Transverse colon (tissue), 4 donors: ENCODE measurements around the gene TOR3A. TPM values are rescaled to one million over a fixed set of nuclear protein-coding genes. Genes with fewer than 3 reads are reported as not detected.
A peak's percentile ranks its signal among the peaks of the same experiment; 100 is the strongest.

Source experiments
- DNase-seq: peaks from one replicate; pipeline ENCODE4 v3.0.0-alpha.2; 2019
- H3K27ac ChIP-seq, 4 donors: fragments of 200-600 bp; sonication (generic); 2 replicates each; pipeline ENCODE4 v1.5.1; 2016 to 2018; ENCODE audit warnings: inconsistent platforms in 4 of 4
- H3K27me3 ChIP-seq: fragments of 200-600 bp; sonication (generic); 2 replicates; pipeline ENCODE4 v1.5.1; 2017; ENCODE audit warnings: inconsistent platforms
- H3K36me3 ChIP-seq, 4 donors: fragments of 200-600 bp; sonication (generic); 2 replicates each; pipeline ENCODE4 v1.5.1; 2017 to 2019; ENCODE audit warnings: inconsistent platforms in 4 of 4
- H3K4me1 ChIP-seq, 4 donors: fragments of 200-600 bp; sonication (generic); 2 replicates each; pipeline ENCODE4 v1.5.1; 2017 to 2020; ENCODE audit warnings: inconsistent platforms in 4 of 4
- H3K4me3 ChIP-seq, 4 donors: fragments of 200-600 bp; sonication (generic); 1 replicate in 1 of 4; 2 replicates in 3 of 4; pipeline versions ENCODE4 v1.5.1 to v1.6.1; 2017 to 2019; ENCODE audit warnings: inconsistent platforms in 4 of 4
- H3K9me3 ChIP-seq, 2 donors: fragments of 200-600 bp; sonication (generic); 2 replicates each; pipeline ENCODE4 v1.5.1; 2017 to 2019; ENCODE audit warnings: inconsistent platforms in 2 of 2
- CTCF ChIP-seq, 5 experiments: fragments of 200-600 bp in 3 of 5; fragments of 450-650 bp in 2 of 5; sonication (generic) in 3 of 5; IDR thresholded peaks; 1 replicate in 2 of 5; 2 replicates in 3 of 5; pipeline ENCODE4 v1.5.1; 2016 to 2017; ENCODE audit warnings: antibody characterized with exemption in 5 of 5, inconsistent platforms in 3 of 5, mild to moderate bottlenecking in 2 of 5, moderate library complexity in 1 of 5
- EP300 ChIP-seq: sonication (generic); formaldehyde crosslinking; IDR thresholded peaks from one replicate; pipeline ENCODE4 v1.6.1; 2017; ENCODE audit warnings: antibody characterized with exemption, low read depth
- POLR2A ChIP-seq: fragments of 450-650 bp; IDR thresholded peaks from one replicate; pipeline ENCODE4 v1.6.1; 2016; ENCODE audit warnings: antibody characterized with exemption, mild to moderate bottlenecking, moderate library complexity
- POLR2AphosphoS5 ChIP-seq, 3 donors: sonication (generic); formaldehyde crosslinking; IDR thresholded peaks; one replicate each; pipeline ENCODE4 v1.6.1; 2016; ENCODE audit warnings: antibody characterized with exemption in 3 of 3
- WGBS, 2 donors: methylation state at CpG; one replicate each; pipeline ENCODE4 v1.1.5; 2018; ENCODE audit warnings: low coverage in 1 of 2; 5-methylcytosine and 5-hydroxymethylcytosine counted together
- in situ Hi-C, 4 donors: fragments of 200-750 bp; cut with MboI; loops; one replicate each; pipeline versions ENCODE4 v1.15.0 to v1.15.1; 2017; ENCODE audit warnings: low sequenced_read_pairs in 3 of 4, low pct_ligation_motif_present in 1 of 4, low pct_unique_long_range_greater_than_20kb in 1 of 4
- intact Hi-C: fragments of 100-400 bp; cut with DNase I; formaldehyde crosslinking; loops from one replicate; pipeline ENCODE4 v1.15.1; 2023; ENCODE audit warnings: low total_unique reads
- total RNA-seq, 4 donors: library from RNA; depleted of rRNA; stranded (reverse); fragments of >200 nt; gene quantifications; one replicate each; pipeline ENCODE4 v1.1.0, GENCODE V29; 2016

The TOR3A gene
- total RNA-seq, 4 donors from 2014 or later: 66.2 to 308 (median 72.7) TPM

DNA sequence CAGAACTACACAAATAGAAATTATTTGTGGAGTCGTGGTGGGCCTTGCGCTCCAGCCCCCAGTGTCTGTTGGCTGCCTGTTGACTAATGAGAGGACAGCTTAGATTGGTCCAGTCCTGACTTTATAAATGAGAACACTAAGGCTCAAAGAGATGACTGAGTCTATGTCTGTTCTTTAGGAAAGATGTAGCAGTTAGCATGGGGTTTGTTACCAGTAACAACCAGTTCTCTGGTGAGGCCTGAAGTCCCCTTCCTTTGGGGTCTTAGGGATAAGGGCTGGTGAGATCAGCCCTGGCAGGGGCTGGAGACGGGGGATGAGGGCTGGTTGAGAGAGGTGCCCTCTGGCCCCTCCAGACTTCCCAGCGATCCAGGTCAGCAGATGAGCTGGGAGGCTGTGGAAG, 9.1 kb downstream of the TOR3A start:
- H3K27ac ChIP-seq: peak overlapping the region in 2 of 4 donors; percentile 3 to 21
- TF ChIP-seq POLR2AphosphoS5 (IDR thresholded peaks at IDR 0.05): no peak
- no peak for TF ChIP-seq CTCF (IDR thresholded peaks at IDR 0.05)
- TF ChIP-seq EP300: no peak
- TF ChIP-seq POLR2A: no peak
- DNase-seq: no peak
- no peaks in the 10 kb centered on the region for H3K27me3 ChIP-seq
- intact Hi-C loops (no loop called here), in situ Hi-C loops (loop anchor here in 1 of 4 donors (25.0 kb wide), 1 partner anchor 271 kb away; the partner anchor contains the start of gene AXDND1)
- WGBS, 2 donors: 86 to 90% methylated on average over 3 to 4 of the region's 4 CpGs
- H3K4me1 ChIP-seq: no peaks in the 10 kb centered on the region
- H3K4me3 ChIP-seq: no peak overlapping the region
- H3K36me3 ChIP-seq: peaks cover 0 to 32% (median 8%) of the 10 kb centered on the region in 4 donors
- no peaks in the 10 kb centered on the region for H3K9me3 ChIP-seq

GRCh38 chr1:179091691-179092165, 9.9 kb downstream of the TOR3A start:
- Histone ChIP-seq H3K27me3 (no peaks in the 10 kb centered on the region), H3K4me3 (no peak overlapping the region), H3K4me1 (no peaks in the 10 kb centered on the region), H3K36me3 (peaks cover 0 to 34% (median 12%) of the 10 kb centered on the region in 4 donors), H3K9me3 (no peaks in the 10 kb centered on the region), H3K27ac (peak overlapping the region in 2 of 4 donors; percentile 3 to 21)
- TF ChIP-seq POLR2AphosphoS5 (IDR thresholded peaks at IDR 0.05): no peak
- no peak for TF ChIP-seq CTCF (IDR thresholded peaks at IDR 0.05)
- no peak for TF ChIP-seq POLR2A
- TF ChIP-seq EP300: no peak
- in situ Hi-C loops (loop anchor here in 1 of 4 donors (25.0 kb wide), 1 partner anchor 271 kb away; the partner anchor contains the start of gene AXDND1), intact Hi-C loops (no loop called here)
- WGBS, 2 donors: 67% methylated on average over 5 of the region's 5 CpGs; no CpG with 5 or more reads in 1 of the 2 donors
- peak; percentile 21 for DNase-seq

- in situ Hi-C loops (loop anchor here in 1 of 4 donors (25.0 kb wide), 1 partner anchor 269 kb away; the partner anchor contains the start of gene AXDND1), intact Hi-C loops (no loop called here)
- DNase-seq: no peak
- H3K4me1 ChIP-seq: no peaks in the 10 kb centered on the region
- no peaks in the 10 kb centered on the region for H3K9me3 ChIP-seq
- 88 to 95% methylated on average over 7 to 9 of the region's 9 CpGs for WGBS, 2 donors
- H3K27me3 ChIP-seq: no peaks in the 10 kb centered on the region
- H3K27ac ChIP-seq: no peak overlapping the region
- H3K4me3 ChIP-seq: no peak overlapping the region
- peaks cover 0 to 37% (median 12%) of the 10 kb centered on the region in 4 donors for H3K36me3 ChIP-seq
- TF ChIP-seq POLR2AphosphoS5 (IDR thresholded peaks at IDR 0.05) (no peak), EP300 (no peak), POLR2A (no peak), CTCF (IDR thresholded peaks at IDR 0.05) (no peak)
Measured at GRCh38 chr1:179092896-179093461, 11.1 kb downstream of the TOR3A start.

GRCh38 chr1:179094818-179095217, 12.9 kb downstream of the TOR3A start:
- Histone ChIP-seq H3K27me3 (no peaks in the 10 kb centered on the region), H3K4me3 (no peak overlapping the region), H3K27ac (no peak overlapping the region), H3K36me3 (peaks cover 0 to 34% (median 12%) of the 10 kb centered on the region in 4 donors), H3K9me3 (no peaks in the 10 kb centered on the region), H3K4me1 (no peaks in the 10 kb centered on the region)
- 63 to 75% methylated on average over 4 to 5 of the region's 5 CpGs for WGBS, 2 donors
- in situ Hi-C loops (loop anchor here in 1 of 4 donors (25.0 kb wide), 1 partner anchor 267 kb away; the partner anchor contains the start of gene AXDND1), intact Hi-C loops (no loop called here)
- no peak for DNase-seq
- TF ChIP-seq EP300 (no peak), POLR2A (no peak), CTCF (IDR thresholded peaks at IDR 0.05) (no peak), POLR2AphosphoS5 (IDR thresholded peaks at IDR 0.05) (no peak)
